HepG2 (cell line): ENCODE results near the gene ANKRD66. TPM values are rescaled to one million over a fixed set of nuclear protein-coding genes. Genes with fewer than 3 reads are reported as not detected.

ENCODE experiments used
- ATAC-seq: fragments of 200-7000 bp; cut with Tn5 transposase; 3 replicates; pipeline ENCODE4 v1.9.1; 2020; ENCODE audit warnings: mild to moderate bottlenecking, moderate library complexity
- BruUV-seq: library from RNA; stranded (reverse); fragments of 400-500 nt; replicated peaks from 2 replicates; lab custom pipeline; 2021; lab: Mats Ljungman, UMichigan
- CTCF ChIA-PET: fragments of 300-600 bp; formaldehyde crosslinking; extraction: SDS; loops from one replicate; lab custom pipeline; 2021; ENCODE audit warnings: low total read pairs, inconsistent platforms, low intra/inter-chr PET ratio; lab: Yijun Ruan, JAX
- POLR2A ChIA-PET: fragments of 350-600 bp; sonication (Branson Sonifier 250); formaldehyde crosslinking; loops from one replicate; lab custom pipeline; 2020; ENCODE audit warnings: antibody characterized with exemption, inconsistent platforms; lab: Yijun Ruan, JAX
- DNase-seq: peaks from one replicate; pipeline ENCODE4 v3.0.0-alpha.2; 2015; ENCODE audit warnings: low spot score
- FAIRE-seq: peaks from 3 replicates; lab custom pipeline; 2011; peaks lifted over from hg19 to GRCh38; lab: Jason Lieb, UNC
- H2AFZ ChIP-seq: one replicate; pipeline ENCODE4 v1.6.1; 2011; ENCODE audit warnings: low read length, inconsistent platforms
- H3K27ac ChIP-seq: fragments of 300-600 bp; 3 replicates; pipeline ENCODE4 v1.8.0; 2011; ENCODE audit warnings: mixed run types, mild to moderate bottlenecking, mixed read lengths, low read length, inconsistent platforms; ENCODE audit not compliant: insufficient read depth; ENCODE audit errors: extremely low read length
- H3K27me3 ChIP-seq, 2 experiments: fragments of 200-600 bp in 1 of 2; 2 replicates in 1 of 2; 3 replicates in 1 of 2; pipeline versions ENCODE4 v1.6.0 to v1.8.0; 2011; ENCODE audit warnings: low read length in 2 of 2, mild to moderate bottlenecking in 2 of 2, moderate library complexity in 2 of 2, inconsistent platforms in 1 of 2; ENCODE audit not compliant: insufficient read depth in 2 of 2, control insufficient read depth in 1 of 2
- H3K36me3 ChIP-seq, 2 experiments: fragments of 200-600 bp in 1 of 2; replicated peaks in 1 of 2; 2 replicates in 1 of 2; 3 replicates in 1 of 2; pipeline versions ENCODE4 v1.5.1 to v1.8.0; 2011; ENCODE audit warnings: low read length in 2 of 2, inconsistent platforms in 1 of 2; ENCODE audit not compliant: insufficient read depth in 2 of 2, control insufficient read depth in 1 of 2
- H3K4me1 ChIP-seq: 2 replicates; pipeline ENCODE4 v1.5.1; 2012; ENCODE audit warnings: low read length, inconsistent platforms; ENCODE audit not compliant: insufficient read depth
- H3K4me2 ChIP-seq: 2 replicates; pipeline ENCODE4 v1.6.0; 2011; ENCODE audit warnings: low read depth, low read length, inconsistent platforms
- H3K4me3 ChIP-seq, 3 experiments: fragments of 200-600 bp in 1 of 3; sonication (generic), shearing (Covaris generic) in 1 of 3; replicated peaks in 1 of 3; 2 replicates each; pipeline ENCODE4 v1.5.1; 2011 to 2016; ENCODE audit warnings: low read length in 3 of 3, inconsistent platforms in 2 of 3, low read depth in 2 of 3, mild to moderate bottlenecking in 2 of 3, control low read depth in 1 of 3, mixed read lengths in 1 of 3; ENCODE audit not compliant: insufficient read depth in 1 of 3
- H3K79me2 ChIP-seq: one replicate; pipeline ENCODE4 v1.6.1; 2011; ENCODE audit warnings: low read length, inconsistent platforms; ENCODE audit not compliant: insufficient read depth
- H3K9ac ChIP-seq: 2 replicates; pipeline ENCODE4 v1.6.0; 2011; ENCODE audit warnings: mild to moderate bottlenecking, low read depth, low read length, inconsistent platforms; ENCODE audit not compliant: insufficient read depth
- H3K9me3 ChIP-seq: 2 replicates; pipeline ENCODE4 v1.5.1; 2012; ENCODE audit warnings: mild to moderate bottlenecking, low read length
- H4K20me1 ChIP-seq: 2 replicates; pipeline ENCODE4 v1.6.0; 2011; ENCODE audit warnings: inconsistent platforms, mild to moderate bottlenecking, low read length, moderate library complexity; ENCODE audit not compliant: insufficient read depth
- ATAD3A ChIP-seq: sonication (generic); formaldehyde crosslinking; IDR thresholded peaks from 2 replicates; pipeline ENCODE4 v1.4.0; 2020; ENCODE audit warnings: missing genetic modification reagents
- EZH2 ChIP-seq: conservative IDR thresholded peaks from 2 replicates; pipeline ENCODE4 v1.6.1; 2012; ENCODE audit warnings: mild to moderate bottlenecking, low read depth, low read length, moderate library complexity
- HOXA5 ChIP-seq: sonication (generic); formaldehyde crosslinking; IDR thresholded peaks from 2 replicates; pipeline ENCODE4 v1.4.0; 2020; ENCODE audit warnings: missing genetic modification reagents
- HOXA7 ChIP-seq: sonication (generic); formaldehyde crosslinking; IDR thresholded peaks from 2 replicates; pipeline ENCODE4 v1.8.1; 2022; ENCODE audit warnings: mild to moderate bottlenecking, missing genetic modification reagents, moderate library complexity
- KLF11 ChIP-seq: IDR thresholded peaks from 2 replicates; pipeline ENCODE4 v1.6.1; 2016; ENCODE audit warnings: missing compliant biosample characterization
- NR2F6 ChIP-seq, 2 experiments: IDR thresholded peaks; 2 replicates each; pipeline ENCODE4 v1.6.1; 2016; ENCODE audit warnings: antibody characterized with exemption in 1 of 2, mild to moderate bottlenecking in 1 of 2
- RNF2 ChIP-seq: fragments of 450-650 bp; conservative IDR thresholded peaks from 2 replicates; pipeline ENCODE4 v1.6.1; 2016; ENCODE audit warnings: low read depth
- SIX4 ChIP-seq: sonication (generic); formaldehyde crosslinking; IDR thresholded peaks from 2 replicates; pipeline ENCODE4 v1.4.0; 2020; ENCODE audit warnings: missing genetic modification reagents
- SP1 ChIP-seq, 2 experiments: fragments of 450-650 bp in 1 of 2; sonication (generic) in 1 of 2; formaldehyde crosslinking in 1 of 2; IDR thresholded peaks; 2 replicates each; pipeline versions ENCODE4 v1.4.0 to v1.6.1; 2016 to 2020; ENCODE audit warnings: missing genetic modification reagents in 1 of 2
- SRSF4 ChIP-seq: fragments of 200-400 bp; formaldehyde crosslinking; IDR thresholded peaks from one replicate; pipeline ENCODE4 v1.6.1; 2018; ENCODE audit warnings: mild to moderate bottlenecking, low read depth, low read length, moderate library complexity; ENCODE audit not compliant: poor library complexity, severe bottlenecking
- ZFAT ChIP-seq: sonication (generic); formaldehyde crosslinking; conservative IDR thresholded peaks from 2 replicates; pipeline ENCODE4 v1.8.1; 2023; ENCODE audit warnings: missing genetic modification reagents, inconsistent platforms
- ZFP36L2 ChIP-seq: sonication (generic); formaldehyde crosslinking; IDR thresholded peaks from 2 replicates; pipeline ENCODE4 v1.4.0; 2020; ENCODE audit warnings: missing genetic modification reagents
- ZNF468 ChIP-seq: sonication (generic); formaldehyde crosslinking; IDR thresholded peaks from 2 replicates; pipeline ENCODE4 v1.8.0; 2022; ENCODE audit warnings: mild to moderate bottlenecking, moderate library complexity, missing genetic modification reagents
- ZNF562 ChIP-seq: sonication (generic); formaldehyde crosslinking; IDR thresholded peaks from 2 replicates; pipeline ENCODE4 v1.8.0; 2022; ENCODE audit warnings: missing genetic modification reagents, borderline replicate concordance
- ZNF75D ChIP-seq: sonication (generic); formaldehyde crosslinking; IDR thresholded peaks from 2 replicates; pipeline ENCODE4 v1.8.1; 2023; ENCODE audit warnings: missing genetic modification reagents, mild to moderate bottlenecking, borderline replicate concordance
- WGBS: methylation state at CpG from one replicate; pipeline ENCODE4 v1.1.6; 2017; ENCODE audit warnings: low lambda C conversion rate; 5-methylcytosine and 5-hydroxymethylcytosine counted together
- in situ Hi-C: cut with HindIII; loops from 2 replicates; pipeline ENCODE4 v1.10.0; 2017; ENCODE audit warnings: low pct_unique_long_range_greater_than_20kb; ENCODE audit not compliant: extremely low pct_ligation_motif_present
- intact Hi-C: fragments of 100-400 bp; cut with micrococcal nuclease; formaldehyde crosslinking; loops from one replicate; pipeline ENCODE4 v1.10.0; 2022; ENCODE audit not compliant: unreplicated experiment
- polyA plus RNA-seq, 8 experiments: library from polyadenylated mRNA; depleted of rRNA in 3 of 8; stranded (reverse) in 7 of 8; unstranded in 1 of 8; fragments of >200 nt; fragmentation: Illumina TruSeq in 4 of 8; extraction: Trizol in 4 of 8; gene quantifications; 2 replicates each; pipeline versions ENCODE4 v1.2.1 to v1.2.3, GENCODE V29; 2011 to 2016; ENCODE audit warnings: low read depth in 4 of 8, missing spikeins in 1 of 8, mixed read lengths in 1 of 8; ENCODE audit not compliant: insufficient read depth in 1 of 8
- total RNA-seq, 5 experiments: library from RNA; depleted of rRNA; stranded (reverse); fragments of >200 nt; fragmentation: Illumina TruSeq; extraction: Trizol; gene quantifications; 2 replicates each; pipeline ENCODE4 v1.2.3, GENCODE V29; 2016; ENCODE audit warnings: low read depth in 1 of 5
- TF ChIP-seq, protein P1 (sequence below): sonication (generic); formaldehyde crosslinking; IDR thresholded peaks from 2 replicates; pipeline ENCODE4 v1.4.0; 2020; ENCODE audit warnings: missing genetic modification reagents
- TF ChIP-seq, protein P2 (sequence below): sonication (generic); formaldehyde crosslinking; IDR thresholded peaks from 2 replicates; pipeline ENCODE4 v1.4.0; 2020; ENCODE audit warnings: missing genetic modification reagents
- TF ChIP-seq, protein P3 (sequence below): fragments of 450-650 bp; IDR thresholded peaks from 2 replicates; pipeline ENCODE4 v1.6.1; 2017
- TF ChIP-seq, protein P4 (sequence below): conservative IDR thresholded peaks from 2 replicates; pipeline ENCODE4 v1.6.1; 2018; ENCODE audit warnings: missing genetic modification reagents
- TF ChIP-seq, protein P5 (sequence below): IDR thresholded peaks from 2 replicates; pipeline ENCODE4 v1.6.1; 2016; ENCODE audit warnings: low read depth, borderline replicate concordance

The ANKRD66 gene
- total and polyA plus RNA-seq, 2 of the 13 experiments (the other 11 are each of a cell fraction or from before 2014, with no cell fraction given): not detected

DNA sequence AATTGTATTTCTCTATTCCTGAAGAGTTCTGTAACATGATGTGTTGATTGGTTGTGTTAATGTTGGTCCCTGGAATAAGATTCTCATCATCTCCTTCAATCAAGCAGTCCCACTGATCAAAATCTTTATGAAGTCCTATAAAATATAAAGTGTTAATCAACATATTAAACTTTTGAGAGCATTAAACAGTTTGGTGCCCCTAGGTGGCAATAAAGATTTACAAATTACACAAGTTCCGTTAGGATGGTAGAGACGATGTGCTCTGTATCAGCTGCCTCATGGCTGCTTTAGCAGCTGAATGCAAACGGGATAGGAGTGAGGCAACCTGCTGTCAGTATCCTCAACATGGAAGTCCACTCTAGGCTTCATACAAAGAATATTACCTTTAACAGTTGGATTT lies 42.2 kb upstream of the ANKRD66 start:
- Histone ChIP-seq H3K9ac (no peak overlapping the region), H3K9me3 (no peaks in the 10 kb centered on the region), H3K36me3 (no peaks in the 10 kb centered on the region), H2AFZ (no peak overlapping the region), H3K4me3 (no peak overlapping the region), H3K27me3 (no peaks in the 10 kb centered on the region), H4K20me1 (no peaks in the 10 kb centered on the region), H3K27ac (no peak overlapping the region), H3K4me2 (no peak overlapping the region), H3K4me1 (no peaks in the 10 kb centered on the region), H3K79me2 (no peaks in the 10 kb centered on the region)
- in situ Hi-C loops: no loop called here
- peak; percentile 52; the same call in 1 of the 3 replicates for ATAC-seq
- FAIRE-seq: no peak
- ChIA-PET POLR2A (no interaction called here), CTCF (no interaction called here)
- 0% methylated on average over 3 of the region's 3 CpGs for WGBS
- TF ChIP-seq, protein P1, sequence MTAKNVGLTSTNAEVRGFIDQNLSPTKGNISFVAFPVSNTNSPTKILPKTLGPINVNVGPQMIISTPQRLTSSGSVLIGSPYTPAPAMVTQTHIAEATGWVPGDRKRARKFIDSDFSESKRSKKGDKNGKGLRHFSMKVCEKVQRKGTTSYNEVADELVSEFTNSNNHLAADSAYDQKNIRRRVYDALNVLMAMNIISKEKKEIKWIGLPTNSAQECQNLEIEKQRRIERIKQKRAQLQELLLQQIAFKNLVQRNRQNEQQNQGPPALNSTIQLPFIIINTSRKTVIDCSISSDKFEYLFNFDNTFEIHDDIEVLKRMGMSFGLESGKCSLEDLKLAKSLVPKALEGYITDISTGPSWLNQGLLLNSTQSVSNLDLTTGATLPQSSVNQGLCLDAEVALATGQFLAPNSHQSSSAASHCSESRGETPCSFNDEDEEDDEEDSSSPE (CRISPR knock-in tag): no peak
- TF ChIP-seq ZFAT (CRISPR knock-in tag) (no peak), ZFP36L2 (CRISPR knock-in tag) (no peak), RNF2 (no peak), HOXA7 (CRISPR knock-in tag) (no peak), ATAD3A (CRISPR knock-in tag) (no peak), KLF11 (no peak), HOXA5 (no peak), SRSF4 (no peak), ZNF75D (CRISPR knock-in tag) (no peak), NR2F6 (IDR thresholded peaks at IDR 0.05) (no peak), NR2F6 (CRISPR knock-in tag; IDR thresholded peaks at IDR 0.05) (no peak), ZNF562 (CRISPR knock-in tag) (no peak), SIX4 (CRISPR knock-in tag) (no peak), SP1 (IDR thresholded peaks at IDR 0.05) (no peak), SP1 (CRISPR knock-in tag; IDR thresholded peaks at IDR 0.05) (no peak), ZNF468 (no peak), EZH2 (no peak)
- TF ChIP-seq, protein P2, sequence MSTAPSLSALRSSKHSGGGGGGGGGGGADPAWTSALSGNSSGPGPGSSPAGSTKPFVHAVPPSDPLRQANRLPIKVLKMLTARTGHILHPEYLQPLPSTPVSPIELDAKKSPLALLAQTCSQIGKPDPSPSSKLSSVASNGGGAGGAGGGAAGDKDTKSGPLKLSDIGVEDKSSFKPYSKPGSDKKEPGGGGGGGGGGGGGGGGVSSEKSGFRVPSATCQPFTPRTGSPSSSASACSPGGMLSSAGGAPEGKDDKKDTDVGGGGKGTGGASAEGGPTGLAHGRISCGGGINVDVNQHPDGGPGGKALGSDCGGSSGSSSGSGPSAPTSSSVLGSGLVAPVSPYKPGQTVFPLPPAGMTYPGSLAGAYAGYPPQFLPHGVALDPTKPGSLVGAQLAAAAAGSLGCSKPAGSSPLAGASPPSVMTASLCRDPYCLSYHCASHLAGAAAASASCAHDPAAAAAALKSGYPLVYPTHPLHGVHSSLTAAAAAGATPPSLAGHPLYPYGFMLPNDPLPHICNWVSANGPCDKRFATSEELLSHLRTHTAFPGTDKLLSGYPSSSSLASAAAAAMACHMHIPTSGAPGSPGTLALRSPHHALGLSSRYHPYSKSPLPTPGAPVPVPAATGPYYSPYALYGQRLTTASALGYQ (CRISPR knock-in tag): no peak
- TF ChIP-seq, protein P3, sequence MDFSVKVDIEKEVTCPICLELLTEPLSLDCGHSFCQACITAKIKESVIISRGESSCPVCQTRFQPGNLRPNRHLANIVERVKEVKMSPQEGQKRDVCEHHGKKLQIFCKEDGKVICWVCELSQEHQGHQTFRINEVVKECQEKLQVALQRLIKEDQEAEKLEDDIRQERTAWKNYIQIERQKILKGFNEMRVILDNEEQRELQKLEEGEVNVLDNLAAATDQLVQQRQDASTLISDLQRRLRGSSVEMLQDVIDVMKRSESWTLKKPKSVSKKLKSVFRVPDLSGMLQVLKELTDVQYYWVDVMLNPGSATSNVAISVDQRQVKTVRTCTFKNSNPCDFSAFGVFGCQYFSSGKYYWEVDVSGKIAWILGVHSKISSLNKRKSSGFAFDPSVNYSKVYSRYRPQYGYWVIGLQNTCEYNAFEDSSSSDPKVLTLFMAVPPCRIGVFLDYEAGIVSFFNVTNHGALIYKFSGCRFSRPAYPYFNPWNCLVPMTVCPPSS: no peak
- TF ChIP-seq, protein P4, sequence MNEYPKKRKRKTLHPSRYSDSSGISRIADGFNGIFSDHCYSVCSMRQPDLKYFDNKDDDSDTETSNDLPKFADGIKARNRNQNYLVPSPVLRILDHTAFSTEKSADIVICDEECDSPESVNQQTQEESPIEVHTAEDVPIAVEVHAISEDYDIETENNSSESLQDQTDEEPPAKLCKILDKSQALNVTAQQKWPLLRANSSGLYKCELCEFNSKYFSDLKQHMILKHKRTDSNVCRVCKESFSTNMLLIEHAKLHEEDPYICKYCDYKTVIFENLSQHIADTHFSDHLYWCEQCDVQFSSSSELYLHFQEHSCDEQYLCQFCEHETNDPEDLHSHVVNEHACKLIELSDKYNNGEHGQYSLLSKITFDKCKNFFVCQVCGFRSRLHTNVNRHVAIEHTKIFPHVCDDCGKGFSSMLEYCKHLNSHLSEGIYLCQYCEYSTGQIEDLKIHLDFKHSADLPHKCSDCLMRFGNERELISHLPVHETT (CRISPR knock-in tag): no peak
- TF ChIP-seq, protein P5, sequence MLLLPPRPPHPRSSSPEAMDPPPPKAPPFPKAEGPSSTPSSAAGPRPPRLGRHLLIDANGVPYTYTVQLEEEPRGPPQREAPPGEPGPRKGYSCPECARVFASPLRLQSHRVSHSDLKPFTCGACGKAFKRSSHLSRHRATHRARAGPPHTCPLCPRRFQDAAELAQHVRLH (CRISPR knock-in tag): no peak
- DNase-seq: peak; percentile 4
- intact Hi-C loops: no loop called here
- no TSS peak for BruUV-seq
